Colonic mucosa (tissue), 4 donors: ENCODE data around the gene MAN1B1. TPM values are rescaled to one million over a fixed set of nuclear protein-coding genes. Genes with fewer than 3 reads are reported as not detected.

Experiments used
- DNase-seq: peaks from one replicate; pipeline ENCODE4 v3.0.0-alpha.2; 2020
- H3K27ac ChIP-seq: fragments of 200-600 bp; one replicate; pipeline ENCODE4 v1.8.0; 2021
- H3K27me3 ChIP-seq: fragments of 200-600 bp; one replicate; pipeline ENCODE4 v1.8.0; 2021
- H3K36me3 ChIP-seq: fragments of 200-600 bp; one replicate; pipeline ENCODE4 v1.8.0; 2021
- H3K4me1 ChIP-seq: fragments of 200-600 bp; one replicate; pipeline ENCODE4 v1.8.0; 2021; ENCODE audit warnings: mild to moderate bottlenecking
- H3K4me3 ChIP-seq: fragments of 200-600 bp; one replicate; pipeline ENCODE4 v1.8.0; 2021
- H3K9ac ChIP-seq, 2 donors: one replicate each; pipeline ENCODE4 v1.7.0; 2013; ENCODE audit warnings: control low read depth in 2 of 2, low read depth in 2 of 2, low read length in 2 of 2
- H3K9me3 ChIP-seq: fragments of 200-600 bp; one replicate; pipeline ENCODE4 v1.8.0; 2021
- intact Hi-C: fragments of 100-400 bp; cut with DNase I; formaldehyde crosslinking; loops from one replicate; pipeline ENCODE4 v1.14.1; 2022
- total RNA-seq, 2 donors: library from RNA; stranded (reverse); fragmentation: NEBNext Ultra II Directional in 1 of 2; extraction: Animal tissue kit (Norgen Biotek cat#: 25700) in 1 of 2; gene quantifications; one replicate each; pipeline ENCODE4 v1.2.1, GENCODE V29; 2021
- TF ChIP-seq, protein P1 (sequence below): fragments of 200-600 bp; IDR thresholded peaks from one replicate; pipeline ENCODE4 v1.8.0; 2022; ENCODE audit warnings: antibody characterized with exemption, mild to moderate bottlenecking
- donor health status: healthy.
- donor health status: DM: no; HTN: no; CAD: no.
- donor health status: DM: no; HTN: no; CAD: no.

MAN1B1 gene
- total RNA-seq, 2 donors from 2014 or later: 43.5 to 52.6 TPM

DNA sequence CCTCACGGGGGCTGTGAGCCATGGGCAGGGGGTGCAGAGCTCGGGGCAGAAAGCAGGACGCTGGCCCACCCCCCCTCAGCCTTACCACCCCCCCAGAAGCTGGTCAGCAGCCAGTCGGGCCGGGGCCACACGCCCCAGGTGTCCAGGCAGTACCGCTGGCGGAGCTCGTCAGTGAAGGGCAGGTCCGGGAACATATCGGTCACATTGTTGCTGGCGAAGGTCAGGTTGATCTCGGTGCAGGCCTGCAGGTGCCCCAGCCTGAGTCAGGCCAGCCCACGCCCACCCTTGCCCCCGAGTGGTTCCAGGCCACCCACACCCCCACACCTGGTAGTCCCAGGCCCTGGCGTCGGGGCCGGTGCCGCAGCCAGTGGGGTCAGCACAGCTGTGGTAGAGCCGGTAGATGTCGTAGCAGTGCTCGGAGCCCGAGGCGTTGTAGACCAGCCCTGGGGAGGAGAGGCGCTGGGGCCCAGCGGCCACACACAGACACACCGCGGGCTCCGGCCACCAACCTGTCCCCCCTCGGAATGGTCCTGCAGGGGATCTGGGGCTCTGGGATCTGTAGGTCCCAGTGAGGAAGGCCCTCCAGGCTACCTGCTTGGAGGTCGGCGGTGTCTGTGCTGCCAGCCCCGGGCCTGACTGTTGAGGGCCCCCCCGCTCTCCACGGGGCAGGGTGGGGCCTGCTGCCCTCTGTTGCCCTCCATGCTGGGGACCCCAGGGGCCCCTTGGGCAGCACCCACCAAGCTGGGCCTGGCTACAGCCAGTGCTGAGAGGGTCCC lies 25.2 kb downstream of the MAN1B1 start:
- DNase-seq: no peak
- Histone ChIP-seq H3K36me3 (no peaks in the 10 kb centered on the region), H3K27me3 (peaks cover 4% of the 10 kb centered on the region), H3K4me3 (no peak overlapping the region), H3K4me1 (no peaks in the 10 kb centered on the region), H3K27ac (no peak overlapping the region), H3K9me3 (no peaks in the 10 kb centered on the region), H3K9ac (no peak overlapping the region)
- TF ChIP-seq, protein P1, sequence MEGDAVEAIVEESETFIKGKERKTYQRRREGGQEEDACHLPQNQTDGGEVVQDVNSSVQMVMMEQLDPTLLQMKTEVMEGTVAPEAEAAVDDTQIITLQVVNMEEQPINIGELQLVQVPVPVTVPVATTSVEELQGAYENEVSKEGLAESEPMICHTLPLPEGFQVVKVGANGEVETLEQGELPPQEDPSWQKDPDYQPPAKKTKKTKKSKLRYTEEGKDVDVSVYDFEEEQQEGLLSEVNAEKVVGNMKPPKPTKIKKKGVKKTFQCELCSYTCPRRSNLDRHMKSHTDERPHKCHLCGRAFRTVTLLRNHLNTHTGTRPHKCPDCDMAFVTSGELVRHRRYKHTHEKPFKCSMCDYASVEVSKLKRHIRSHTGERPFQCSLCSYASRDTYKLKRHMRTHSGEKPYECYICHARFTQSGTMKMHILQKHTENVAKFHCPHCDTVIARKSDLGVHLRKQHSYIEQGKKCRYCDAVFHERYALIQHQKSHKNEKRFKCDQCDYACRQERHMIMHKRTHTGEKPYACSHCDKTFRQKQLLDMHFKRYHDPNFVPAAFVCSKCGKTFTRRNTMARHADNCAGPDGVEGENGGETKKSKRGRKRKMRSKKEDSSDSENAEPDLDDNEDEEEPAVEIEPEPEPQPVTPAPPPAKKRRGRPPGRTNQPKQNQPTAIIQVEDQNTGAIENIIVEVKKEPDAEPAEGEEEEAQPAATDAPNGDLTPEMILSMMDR: no peak
- intact Hi-C loops: no loop called here

- Histone ChIP-seq H3K36me3 (no peaks in the 10 kb centered on the region), H3K4me3 (no peak overlapping the region), H3K27ac (no peak overlapping the region), H3K9me3 (no peaks in the 10 kb centered on the region), H3K27me3 (peaks cover 4% of the 10 kb centered on the region), H3K9ac (no peak overlapping the region), H3K4me1 (no peaks in the 10 kb centered on the region)
- TF ChIP-seq, protein P1: no peak
- intact Hi-C loops: no loop called here
- DNase-seq: no peak
Observed at GRCh38 chr9:137112564-137113384, 26.0 kb downstream of the MAN1B1 start.

GRCh38 chr9:137113385-137114159 lies 26.8 kb downstream of the MAN1B1 start:
- no peaks in the 10 kb centered on the region for H3K9me3 ChIP-seq
- no peak overlapping the region for H3K27ac ChIP-seq
- H3K4me3 ChIP-seq: peak overlapping the region; percentile 19
- no peaks in the 10 kb centered on the region for H3K4me1 ChIP-seq
- intact Hi-C loops: no loop called here
- H3K27me3 ChIP-seq: peaks cover 4% of the 10 kb centered on the region
- TF ChIP-seq, protein P1: no peak
- no peaks in the 10 kb centered on the region for H3K36me3 ChIP-seq
- H3K9ac ChIP-seq: no peak overlapping the region
- DNase-seq: no peak

DNA sequence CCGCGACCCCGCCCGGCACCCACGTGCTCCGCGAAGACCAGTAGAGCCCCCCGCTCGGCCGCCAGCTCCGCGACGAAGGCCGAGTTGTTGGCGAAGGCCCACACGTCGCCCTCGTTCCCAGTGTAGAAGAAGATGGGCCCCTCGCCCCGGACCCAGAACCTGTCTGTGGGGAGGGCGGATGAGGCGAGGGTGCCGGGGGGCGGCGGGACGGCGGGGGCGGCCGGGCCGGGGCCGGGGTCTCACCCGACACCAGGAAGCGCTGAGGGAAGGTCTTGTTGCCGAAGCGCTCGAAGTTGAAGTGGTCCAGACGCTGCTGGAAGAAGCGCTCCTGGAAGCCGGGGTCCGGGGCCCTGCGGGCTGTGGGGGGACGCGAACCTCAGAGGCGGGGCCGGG lies 27.4 kb downstream of the MAN1B1 start:
- H3K4me3 ChIP-seq: peak overlapping the region; percentile 72
- no peak overlapping the region for H3K9ac ChIP-seq
- TF ChIP-seq, protein P1: no peak
- H3K27me3 ChIP-seq: peaks cover 4% of the 10 kb centered on the region
- intact Hi-C loops: no loop called here
- H3K9me3 ChIP-seq: no peaks in the 10 kb centered on the region
- no peaks in the 10 kb centered on the region for H3K36me3 ChIP-seq
- no peak for DNase-seq
- H3K4me1 ChIP-seq: no peaks in the 10 kb centered on the region
- no peak overlapping the region for H3K27ac ChIP-seq
